Measurements from ENCODE around the gene PTPRM.

DNA sequence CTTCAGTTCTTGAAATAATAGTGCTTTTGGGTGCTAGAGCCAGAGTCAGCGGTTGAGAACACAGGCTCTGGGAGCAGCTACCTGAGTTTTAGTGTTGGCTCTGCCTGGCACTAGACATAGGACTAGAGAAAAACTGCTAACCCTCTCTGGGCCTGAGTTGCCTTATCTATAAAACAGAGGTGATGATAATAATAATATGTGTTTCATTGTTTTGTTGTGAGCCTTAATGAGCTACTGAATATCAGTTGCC is 391.7 kb downstream of the PTPRM start:
- TF ChIP-seq, protein P1, sequence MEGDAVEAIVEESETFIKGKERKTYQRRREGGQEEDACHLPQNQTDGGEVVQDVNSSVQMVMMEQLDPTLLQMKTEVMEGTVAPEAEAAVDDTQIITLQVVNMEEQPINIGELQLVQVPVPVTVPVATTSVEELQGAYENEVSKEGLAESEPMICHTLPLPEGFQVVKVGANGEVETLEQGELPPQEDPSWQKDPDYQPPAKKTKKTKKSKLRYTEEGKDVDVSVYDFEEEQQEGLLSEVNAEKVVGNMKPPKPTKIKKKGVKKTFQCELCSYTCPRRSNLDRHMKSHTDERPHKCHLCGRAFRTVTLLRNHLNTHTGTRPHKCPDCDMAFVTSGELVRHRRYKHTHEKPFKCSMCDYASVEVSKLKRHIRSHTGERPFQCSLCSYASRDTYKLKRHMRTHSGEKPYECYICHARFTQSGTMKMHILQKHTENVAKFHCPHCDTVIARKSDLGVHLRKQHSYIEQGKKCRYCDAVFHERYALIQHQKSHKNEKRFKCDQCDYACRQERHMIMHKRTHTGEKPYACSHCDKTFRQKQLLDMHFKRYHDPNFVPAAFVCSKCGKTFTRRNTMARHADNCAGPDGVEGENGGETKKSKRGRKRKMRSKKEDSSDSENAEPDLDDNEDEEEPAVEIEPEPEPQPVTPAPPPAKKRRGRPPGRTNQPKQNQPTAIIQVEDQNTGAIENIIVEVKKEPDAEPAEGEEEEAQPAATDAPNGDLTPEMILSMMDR (IDR thresholded peaks at IDR 0.05), result no peak
- TF ChIP-seq POLR2AphosphoS5 (IDR thresholded peaks at IDR 0.05; ENCODE audit: low read depth, low read length), result no peak
- no peak for TF ChIP-seq TCF7L2 (IDR thresholded peaks at IDR 0.05; ENCODE audit: low read depth, low read length)

Measured in Panc1 (cell line).